HG03521 (cell line): ENCODE measurements around the gene MAP3K10.
A peak's percentile ranks its signal among the peaks of the same experiment; 100 is the strongest.
"Not testable (repeated sequence)": the region's sequence is repeated elsewhere in the genome, so short reads cannot be mapped to it uniquely, and the experiment has no call there.

Source experiments
- ATAC-seq: cut with Tn5 transposase; IDR thresholded peaks from one replicate; pipeline ENCODE4 v1.9.1; 2021; ENCODE audit warnings: mild to moderate bottlenecking, moderate library complexity; ENCODE audit not compliant: unreplicated experiment

The MAP3K10 gene

GRCh38 chr19:40171293-40171692 lies 19.9 kb upstream of the MAP3K10 start:
- ATAC-seq = not testable (repeated sequence)

- no peak for ATAC-seq
Measured at GRCh38 chr19:40174092-40174491, 17.1 kb upstream of the MAP3K10 start.

- no peak for ATAC-seq
Measured at GRCh38 chr19:40175820-40176219, 15.4 kb upstream of the MAP3K10 start.

GRCh38 chr19:40177286-40178070 lies 13.7 kb upstream of the MAP3K10 start:
- ATAC-seq = no peak

- ATAC-seq = no peak
Measured at GRCh38 chr19:40178756-40179155, 12.5 kb upstream of the MAP3K10 start.

- no peak for ATAC-seq
Measured at GRCh38 chr19:40184273-40184672, 7.0 kb upstream of the MAP3K10 start.

GRCh38 chr19:40191836-40192646 lies 815 bp downstream of the MAP3K10 start:
- peak; percentile 1 for ATAC-seq

GRCh38 chr19:40192758-40193586 lies 1.7 kb downstream of the MAP3K10 start:
- no peak for ATAC-seq

- no peak for ATAC-seq
Measured at GRCh38 chr19:40193587-40193849, 2.3 kb downstream of the MAP3K10 start.

GRCh38 chr19:40198272-40198990 lies 7.2 kb downstream of the MAP3K10 start:
- no peak for ATAC-seq

GRCh38 chr19:40200341-40201099 lies 9.3 kb downstream of the MAP3K10 start:
- no peak for ATAC-seq

GRCh38 chr19:40204381-40204780 lies 13.2 kb downstream of the MAP3K10 start:
- no peak for ATAC-seq

- ATAC-seq = no peak
Measured at GRCh38 chr19:40205760-40206159, 14.5 kb downstream of the MAP3K10 start.

- ATAC-seq = no peak
Measured at GRCh38 chr19:40208602-40209001, 17.4 kb downstream of the MAP3K10 start.

- ATAC-seq = no peak
Measured at GRCh38 chr19:40210889-40211288, 19.7 kb downstream of the MAP3K10 start.

- ATAC-seq = no peak
Measured at GRCh38 chr19:40213251-40213829, 22.1 kb downstream of the MAP3K10 start.

- no peak for ATAC-seq
Measured at GRCh38 chr19:40213882-40214570, 22.8 kb downstream of the MAP3K10 start.

- ATAC-seq = no peak
Measured at GRCh38 chr19:40214936-40215335, 23.7 kb downstream of the MAP3K10 start.
